ENCODE results near the gene BCL6. TPM values are rescaled to one million over a fixed set of nuclear protein-coding genes. Genes with fewer than 3 reads are reported as not detected.

BCL6 gene
- total and polyA plus RNA-seq, 10 of the 15 experiments (the other 5 are each of a cell fraction or from before 2014, with no cell fraction given): 0.04 to 0.85 (median 0.15) TPM

DNA sequence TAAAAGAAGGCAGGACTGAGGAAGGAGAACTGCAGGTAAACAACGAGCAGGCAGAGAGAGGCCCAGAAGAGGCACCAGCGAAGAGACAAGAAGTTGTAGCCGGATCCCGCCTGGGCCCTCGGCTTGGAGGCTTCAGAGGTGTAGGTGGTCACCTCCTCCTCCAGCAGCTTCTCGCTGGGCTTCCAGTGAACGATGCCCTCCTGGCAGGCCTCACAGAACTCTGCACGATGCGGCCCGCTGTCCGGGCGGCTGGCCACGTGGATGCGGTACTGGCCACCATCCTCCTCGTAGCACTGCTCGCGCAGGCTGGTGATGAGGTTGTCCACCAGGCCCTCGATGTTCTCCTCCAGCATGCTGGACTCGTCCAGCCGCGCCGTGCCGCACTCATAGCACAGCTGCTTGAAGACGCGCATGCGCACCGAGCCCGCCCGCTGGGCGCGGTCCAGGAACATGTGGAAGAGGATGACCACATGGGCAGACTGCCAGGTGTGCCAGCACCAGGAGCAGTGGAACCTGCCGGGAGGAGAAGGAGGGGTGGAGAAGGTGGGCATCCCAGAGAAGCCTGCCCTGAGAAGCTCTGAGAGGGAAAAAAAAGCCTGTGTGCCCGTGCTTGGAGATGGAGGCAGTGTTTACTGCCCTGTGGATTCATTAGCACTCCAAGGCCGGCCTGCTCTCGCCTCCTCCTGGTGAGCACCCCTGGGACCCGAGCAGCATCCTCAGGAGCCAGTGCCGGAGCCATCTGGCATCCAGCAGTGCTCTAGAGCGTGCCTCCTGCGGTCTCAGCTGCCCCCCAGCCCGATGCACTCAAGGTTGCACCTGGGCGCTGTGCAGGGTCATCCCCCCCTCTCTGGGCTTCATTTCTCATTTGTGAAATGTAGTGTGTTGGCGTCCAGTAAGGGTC is 46.5 kb downstream of the BCL6 start (continued):
- TF ChIP-seq, protein P1, sequence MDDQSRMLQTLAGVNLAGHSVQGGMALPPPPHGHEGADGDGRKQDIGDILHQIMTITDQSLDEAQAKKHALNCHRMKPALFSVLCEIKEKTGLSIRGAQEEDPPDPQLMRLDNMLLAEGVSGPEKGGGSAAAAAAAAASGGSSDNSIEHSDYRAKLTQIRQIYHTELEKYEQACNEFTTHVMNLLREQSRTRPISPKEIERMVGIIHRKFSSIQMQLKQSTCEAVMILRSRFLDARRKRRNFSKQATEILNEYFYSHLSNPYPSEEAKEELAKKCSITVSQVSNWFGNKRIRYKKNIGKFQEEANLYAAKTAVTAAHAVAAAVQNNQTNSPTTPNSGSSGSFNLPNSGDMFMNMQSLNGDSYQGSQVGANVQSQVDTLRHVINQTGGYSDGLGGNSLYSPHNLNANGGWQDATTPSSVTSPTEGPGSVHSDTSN (IDR thresholded peaks at IDR 0.05; ENCODE audit: insufficient replicate concordance, low read depth, low read length): no peak

DNA sequence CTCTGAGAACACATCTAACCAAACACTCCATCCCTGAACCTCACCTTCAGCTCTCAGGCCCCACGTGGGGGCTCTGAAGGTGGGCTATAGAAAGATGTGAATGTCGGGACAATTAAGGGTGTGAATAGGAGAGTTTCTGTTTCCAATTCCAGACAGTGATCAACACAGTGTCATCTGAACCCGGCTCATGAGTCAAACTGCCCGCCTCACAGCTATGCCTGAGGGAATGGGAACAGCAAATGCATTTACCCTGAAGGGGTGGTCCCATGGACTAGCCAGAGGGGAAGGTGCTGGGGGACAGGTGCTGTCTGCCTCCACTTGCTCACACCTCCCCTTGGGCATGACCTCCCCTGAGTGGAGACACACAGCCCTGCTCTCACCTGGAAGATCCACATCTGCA is 49.2 kb downstream of the BCL6 start:
- no peak for DNase-seq (ENCODE audit: low read depth, low spot score)
- Histone ChIP-seq H3K27ac (ENCODE audit: control insufficient read depth, insufficient read depth) (no peak overlapping the region), H3K36me3 (ENCODE audit: control insufficient read depth in 2 of 2, insufficient read depth in 2 of 2, low read length in 1 of 2) (no peaks in the 10 kb centered on the region), H3K27me3 (replicated peaks in 1 of 2; ENCODE audit: control insufficient read depth in 2 of 2, insufficient read depth in 2 of 2, low read length in 1 of 2) (peaks cover 0 to under 1% of the 10 kb centered on the region in 2 experiments; a peak in 3 of 4 replicates), H3K4me3 (no peak overlapping the region), H4K20me1 (ENCODE audit: control insufficient read depth, insufficient read depth) (no peaks in the 10 kb centered on the region), H3K9ac (ENCODE audit: control insufficient read depth, insufficient read depth, low read length) (no peak overlapping the region), H3K4me1 (ENCODE audit: control insufficient read depth, insufficient read depth, low read length) (no peaks in the 10 kb centered on the region), H3K9me3 (replicated peaks; ENCODE audit: control insufficient read depth, insufficient read depth, low read length) (no peaks in the 10 kb centered on the region), H2AFZ (ENCODE audit: control insufficient read depth, low read depth, low read length) (no peak overlapping the region), H3K4me2 (ENCODE audit: control insufficient read depth, insufficient read depth) (no peak overlapping the region), H3K79me2 (ENCODE audit: control insufficient read depth, insufficient read depth, low read length) (no peaks in the 10 kb centered on the region)
- FAIRE-seq: no peak
- RAD21 ChIA-PET (ENCODE audit: unreplicated experiment): no interaction called here
- 15% methylated on average over 4 of the region's 4 CpGs for WGBS (ENCODE audit: insufficient coverage, insufficient replicate concordance, low lambda C conversion rate, missing lambda C conversion rate)
- in situ Hi-C loops (cut with MboI): no loop called here
- POLR2A ChIA-PET: no interaction called here
- SMC1A ChIA-PET (ENCODE audit: uncharacterized antibody, unreplicated experiment): no interaction called here
- BruUV-seq (replicated peaks): no TSS peak
- TF ChIP-seq, protein P2, sequence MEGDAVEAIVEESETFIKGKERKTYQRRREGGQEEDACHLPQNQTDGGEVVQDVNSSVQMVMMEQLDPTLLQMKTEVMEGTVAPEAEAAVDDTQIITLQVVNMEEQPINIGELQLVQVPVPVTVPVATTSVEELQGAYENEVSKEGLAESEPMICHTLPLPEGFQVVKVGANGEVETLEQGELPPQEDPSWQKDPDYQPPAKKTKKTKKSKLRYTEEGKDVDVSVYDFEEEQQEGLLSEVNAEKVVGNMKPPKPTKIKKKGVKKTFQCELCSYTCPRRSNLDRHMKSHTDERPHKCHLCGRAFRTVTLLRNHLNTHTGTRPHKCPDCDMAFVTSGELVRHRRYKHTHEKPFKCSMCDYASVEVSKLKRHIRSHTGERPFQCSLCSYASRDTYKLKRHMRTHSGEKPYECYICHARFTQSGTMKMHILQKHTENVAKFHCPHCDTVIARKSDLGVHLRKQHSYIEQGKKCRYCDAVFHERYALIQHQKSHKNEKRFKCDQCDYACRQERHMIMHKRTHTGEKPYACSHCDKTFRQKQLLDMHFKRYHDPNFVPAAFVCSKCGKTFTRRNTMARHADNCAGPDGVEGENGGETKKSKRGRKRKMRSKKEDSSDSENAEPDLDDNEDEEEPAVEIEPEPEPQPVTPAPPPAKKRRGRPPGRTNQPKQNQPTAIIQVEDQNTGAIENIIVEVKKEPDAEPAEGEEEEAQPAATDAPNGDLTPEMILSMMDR (IDR thresholded peaks at IDR 0.05 in 2 of 3, conservative IDR thresholded peaks at IDR 0.05 in 1 of 3; ENCODE audit: control insufficient read depth in 2 of 3, extremely low read depth in 1 of 3, insufficient read depth in 1 of 3, low read depth in 3 of 3, low read length in 3 of 3): no peak
- TF ChIP-seq RELA (IDR thresholded peaks at IDR 0.05; ENCODE audit: borderline replicate concordance, partially characterized antibody) (no peak), PML (IDR thresholded peaks at IDR 0.05; ENCODE audit: low read length) (no peak), TCF3 (IDR thresholded peaks at IDR 0.05; ENCODE audit: borderline replicate concordance, insufficient read depth, low read depth, low read length) (no peak), HDAC6 (IDR thresholded peaks at IDR 0.05; ENCODE audit: unreplicated experiment) (no peak), ZNF622 (IDR thresholded peaks at IDR 0.05) (no peak), NR2C1 (IDR thresholded peaks at IDR 0.05) (no peak)
- ATAC-seq: no peak
- CTCF ChIA-PET: interaction anchor here (1.3 kb wide), 1 partner anchor 17 kb away, joined by 3 read pairs; no protein-coding TSS in a partner anchor
- intact Hi-C loops (cut with micrococcal nuclease; ENCODE audit: unreplicated experiment): no loop called here
